H9 (cell line): ENCODE results near the gene AKAP1. TPM values are rescaled to one million over a fixed set of nuclear protein-coding genes. Genes with fewer than 3 reads are reported as not detected.

Experiments
- DNase-seq: peaks from one replicate; pipeline ENCODE4 v3.0.0-alpha.2; 2017
- H2AFZ ChIP-seq: one replicate; pipeline ENCODE4 v1.6.1; 2013; ENCODE audit warnings: mild to moderate bottlenecking, low read length, control low read depth, moderate library complexity
- H2AK5ac ChIP-seq: 2 replicates; pipeline ENCODE4 v1.6.1; 2013; ENCODE audit warnings: low read length, control low read depth, mixed read lengths; ENCODE audit not compliant: insufficient read length
- H2BK120ac ChIP-seq: one replicate; pipeline ENCODE4 v1.6.1; 2013; ENCODE audit warnings: low read depth, mild to moderate bottlenecking, low read length, control low read depth, inconsistent platforms; ENCODE audit not compliant: poor library complexity, severe bottlenecking
- H2BK12ac ChIP-seq: 2 replicates; pipeline ENCODE4 v1.6.1; 2013; ENCODE audit warnings: low read length, control low read depth, mixed read lengths, low read depth; ENCODE audit not compliant: insufficient read length
- H2BK15ac ChIP-seq: 2 replicates; pipeline ENCODE4 v1.6.1; 2013; ENCODE audit warnings: low read depth, low read length, control low read depth
- H2BK20ac ChIP-seq: one replicate; pipeline ENCODE4 v1.6.1; 2013; ENCODE audit warnings: low read depth, mild to moderate bottlenecking, low read length, control low read depth, inconsistent platforms; ENCODE audit not compliant: poor library complexity, severe bottlenecking
- H2BK5ac ChIP-seq: 2 replicates; pipeline ENCODE4 v1.6.1; 2013; ENCODE audit warnings: low read length, control low read depth, mixed read lengths; ENCODE audit not compliant: insufficient read length
- H3K14ac ChIP-seq: 2 replicates; pipeline ENCODE4 v1.6.1; 2013; ENCODE audit warnings: low read length, control low read depth; ENCODE audit not compliant: insufficient read depth
- H3K18ac ChIP-seq: 2 replicates; pipeline ENCODE4 v1.6.1; 2013; ENCODE audit warnings: low read depth, mild to moderate bottlenecking, mixed read lengths, low read length, control low read depth; ENCODE audit not compliant: insufficient read length
- H3K23ac ChIP-seq: 2 replicates; pipeline ENCODE4 v1.6.1; 2013; ENCODE audit warnings: low read length, control low read depth, mixed read lengths, low read depth; ENCODE audit not compliant: insufficient read length
- H3K23me2 ChIP-seq: 2 replicates; pipeline ENCODE4 v1.6.1; 2013; ENCODE audit warnings: low read depth, mild to moderate bottlenecking, mixed read lengths, low read length, control low read depth; ENCODE audit not compliant: insufficient read length, poor library complexity, severe bottlenecking
- H3K27ac ChIP-seq: 2 replicates; pipeline ENCODE4 v1.5.1; 2013; ENCODE audit warnings: low read length, control low read depth, mixed read lengths, low read depth; ENCODE audit not compliant: insufficient read length
- H3K27me3 ChIP-seq: 2 replicates; pipeline ENCODE4 v1.6.1; 2013; ENCODE audit warnings: low read length, control low read depth, inconsistent platforms; ENCODE audit not compliant: insufficient read depth
- H3K4ac ChIP-seq: 2 replicates; pipeline ENCODE4 v1.6.1; 2013; ENCODE audit warnings: low read depth, mild to moderate bottlenecking, control low read depth, inconsistent platforms, low read length, moderate library complexity
- H3K4me1 ChIP-seq: 2 replicates; pipeline ENCODE4 v1.6.1; 2013; ENCODE audit warnings: low read length, control low read depth, inconsistent platforms; ENCODE audit not compliant: insufficient read depth
- H3K4me2 ChIP-seq: 2 replicates; pipeline ENCODE4 v1.6.1; 2013; ENCODE audit warnings: low read length, control low read depth, mixed read lengths; ENCODE audit not compliant: insufficient read length, insufficient read depth
- H3K56ac ChIP-seq: 2 replicates; pipeline ENCODE4 v1.6.1; 2013; ENCODE audit warnings: low read depth, mild to moderate bottlenecking, mixed read lengths, low read length, control low read depth; ENCODE audit not compliant: insufficient read length
- H3K79me1 ChIP-seq: 2 replicates; pipeline ENCODE4 v1.6.1; 2013; ENCODE audit warnings: low read depth, mild to moderate bottlenecking, moderate library complexity, low read length, control low read depth, inconsistent platforms; ENCODE audit not compliant: insufficient read depth, poor library complexity, severe bottlenecking
- H3K79me2 ChIP-seq: 2 replicates; pipeline ENCODE4 v1.6.1; 2013; ENCODE audit warnings: low read length, control low read depth, inconsistent platforms; ENCODE audit not compliant: insufficient read depth
- H3K9ac ChIP-seq: 2 replicates; pipeline ENCODE4 v1.6.1; 2013; ENCODE audit warnings: low read length, control low read depth, mixed read lengths; ENCODE audit not compliant: insufficient read length; ENCODE audit errors: extremely low read depth
- H3K9me3 ChIP-seq: one replicate; pipeline ENCODE4 v1.6.1; 2013; ENCODE audit warnings: low read depth, low read length, inconsistent platforms; ENCODE audit not compliant: control insufficient read depth
- H3T11ph ChIP-seq: one replicate; pipeline ENCODE4 v1.6.1; 2013; ENCODE audit warnings: mild to moderate bottlenecking, low read length, control low read depth, inconsistent platforms
- H4K20me1 ChIP-seq: one replicate; pipeline ENCODE4 v1.6.1; 2013; ENCODE audit not compliant: control insufficient read depth, insufficient read length, insufficient read depth
- H4K5ac ChIP-seq: 2 replicates; pipeline ENCODE4 v1.6.1; 2013; ENCODE audit warnings: low read depth, mild to moderate bottlenecking, mixed read lengths, low read length, control low read depth; ENCODE audit not compliant: insufficient read length
- H4K8ac ChIP-seq: replicated peaks from 2 replicates; pipeline ENCODE4 v1.6.1; 2013; ENCODE audit warnings: low read length, control low read depth, mixed read lengths, low read depth; ENCODE audit not compliant: insufficient read length
- H4K91ac ChIP-seq: 2 replicates; pipeline ENCODE4 v1.6.1; 2013; ENCODE audit warnings: low read depth, mild to moderate bottlenecking, moderate library complexity, mixed read lengths, low read length, control low read depth; ENCODE audit not compliant: insufficient read length
- H3K27ac Mint-ChIP-seq, 3 experiments: 2 replicates in 2 of 3; 3 replicates in 1 of 3; pipeline ENCODE4 v1.8.0; 2020 to 2021; ENCODE audit warnings: mixed read lengths in 3 of 3, mild to moderate bottlenecking in 1 of 3, moderate library complexity in 1 of 3
- H3K27me3 Mint-ChIP-seq: 2 replicates; pipeline ENCODE4 v1.8.0; 2021; ENCODE audit warnings: low read depth, mild to moderate bottlenecking, moderate library complexity, mixed read lengths
- H3K36me3 Mint-ChIP-seq, 3 experiments: 2 replicates in 2 of 3; 3 replicates in 1 of 3; pipeline ENCODE4 v1.8.0; 2020 to 2021; ENCODE audit warnings: low read depth in 3 of 3, mixed read lengths in 3 of 3; ENCODE audit not compliant: insufficient read depth in 1 of 3
- H3K4me1 Mint-ChIP-seq, 2 experiments: 2 replicates each; pipeline ENCODE4 v1.8.0; 2020; ENCODE audit warnings: mixed read lengths in 2 of 2
- H3K4me3 Mint-ChIP-seq, 2 experiments: 2 replicates in 1 of 2; 3 replicates in 1 of 2; pipeline ENCODE4 v1.8.0; 2020 to 2021; ENCODE audit warnings: mild to moderate bottlenecking in 2 of 2, mixed read lengths in 2 of 2, moderate library complexity in 1 of 2
- H3K9me3 Mint-ChIP-seq, 2 experiments: 2 replicates in 1 of 2; 3 replicates in 1 of 2; pipeline ENCODE4 v1.8.0; 2020; ENCODE audit warnings: mild to moderate bottlenecking in 2 of 2, mixed read lengths in 2 of 2, moderate library complexity in 1 of 2
- WGBS: extraction: QIAGEN DNeasy Blood & Tissue Kit; methylation state at CpG from one replicate; pipeline ENCODE4 v1.1.7; 2013; ENCODE audit warnings: missing lambda C conversion rate, low lambda C conversion rate, mixed read lengths; ENCODE audit not compliant: insufficient read length; ENCODE audit errors: extremely low coverage; 5-methylcytosine and 5-hydroxymethylcytosine counted together
- total RNA-seq: library from RNA; stranded (reverse); gene quantifications from 2 replicates; pipeline ENCODE4 v1.2.1, GENCODE V29; 2021
- TF ChIP-seq, protein P1 (sequence below): fragments of 200-600 bp; sonication (generic); conservative IDR thresholded peaks from 3 replicates; pipeline ENCODE4 v1.8.0; 2021; ENCODE audit warnings: antibody characterized with exemption, mild to moderate bottlenecking

The AKAP1 gene
- total RNA-seq, 1 experiment from 2014 or later = 61.2 TPM

DNA sequence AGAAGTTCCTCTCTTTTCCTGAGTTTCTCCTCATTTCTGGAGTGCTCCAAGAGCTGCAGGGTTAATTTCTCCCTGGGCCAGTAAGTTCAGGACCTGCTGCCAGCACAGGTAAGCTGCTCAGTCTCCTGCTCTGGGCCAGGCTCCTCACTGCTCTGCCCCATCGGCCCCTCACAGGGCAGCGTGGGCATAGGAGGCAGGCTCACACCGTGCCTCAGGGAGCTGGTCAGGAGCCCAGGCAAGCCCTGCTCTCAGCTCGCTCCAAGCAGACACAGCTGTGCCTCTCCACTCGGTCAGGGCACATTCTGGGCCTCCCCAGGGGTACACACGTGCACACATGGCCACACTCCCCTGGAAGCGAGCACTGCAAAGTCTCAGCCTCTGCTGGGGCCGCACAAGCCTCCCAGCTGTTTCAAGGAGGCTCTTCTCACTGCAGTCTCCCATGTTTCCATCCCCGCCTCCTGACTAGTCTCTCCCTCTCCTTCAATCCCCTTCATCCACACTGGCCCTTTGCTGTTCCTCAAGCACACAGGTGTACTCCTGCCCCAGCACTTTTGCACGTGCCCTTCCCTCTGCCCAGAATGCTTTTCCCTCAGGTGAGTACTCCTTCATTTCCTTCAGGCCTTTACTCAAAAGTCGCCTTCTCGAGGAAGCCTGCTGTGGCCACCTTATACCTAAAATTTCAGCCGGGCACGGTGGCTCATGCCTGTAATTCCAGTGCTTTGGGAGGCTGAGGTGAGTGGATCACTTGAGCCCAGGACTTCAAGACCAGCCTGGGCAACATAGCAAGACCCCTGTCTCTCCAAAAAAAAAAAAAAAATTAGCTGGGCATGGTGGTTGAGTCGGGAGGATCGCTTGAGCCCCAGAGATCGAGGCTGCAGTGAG lies 53.2 kb downstream of the AKAP1 start:
- no peak overlapping the region for H3K18ac ChIP-seq
- no peak overlapping the region for H4K5ac ChIP-seq
- H2BK120ac ChIP-seq = no peak overlapping the region
- H3K27ac ChIP-seq = no peak overlapping the region
- Mint-ChIP-seq H3K27me3 (no peaks in the 10 kb centered on the region; the same call in none of the 2 replicates), H3K4me1 (peaks cover 21 to 25% of the 10 kb centered on the region in 2 experiments), H3K4me3 (no peak overlapping the region), H3K9me3 (peaks cover 2 to 6% of the 10 kb centered on the region in 2 experiments; a peak in 3 of 5 replicates), H3K27ac (no peak overlapping the region), H3K36me3 (peaks cover 0 to 10% (median 5%) of the 10 kb centered on the region in 3 experiments; a peak in 4 of 7 replicates)
- H3K56ac ChIP-seq = no peak overlapping the region
- H3K4ac ChIP-seq = no peak overlapping the region
- H3K23ac ChIP-seq = no peak overlapping the region
- H3T11ph ChIP-seq = no peak overlapping the region
- no peak overlapping the region for H2BK12ac ChIP-seq
- peak; percentile 44 for DNase-seq
- H3K4me1 ChIP-seq = peaks cover 3% of the 10 kb centered on the region; the same call in 1 of the 2 replicates
- no peak overlapping the region for H3K9ac ChIP-seq
- H2BK20ac ChIP-seq = no peak overlapping the region
- H3K27me3 ChIP-seq = no peaks in the 10 kb centered on the region
- H3K79me1 ChIP-seq = no peaks in the 10 kb centered on the region
- H3K14ac ChIP-seq = no peak overlapping the region; the same call in 1 of the 2 replicates
- no peak overlapping the region for H3K4me2 ChIP-seq
- no peak overlapping the region for H2AFZ ChIP-seq
- no peaks in the 10 kb centered on the region for H4K20me1 ChIP-seq
- TF ChIP-seq, protein P1, sequence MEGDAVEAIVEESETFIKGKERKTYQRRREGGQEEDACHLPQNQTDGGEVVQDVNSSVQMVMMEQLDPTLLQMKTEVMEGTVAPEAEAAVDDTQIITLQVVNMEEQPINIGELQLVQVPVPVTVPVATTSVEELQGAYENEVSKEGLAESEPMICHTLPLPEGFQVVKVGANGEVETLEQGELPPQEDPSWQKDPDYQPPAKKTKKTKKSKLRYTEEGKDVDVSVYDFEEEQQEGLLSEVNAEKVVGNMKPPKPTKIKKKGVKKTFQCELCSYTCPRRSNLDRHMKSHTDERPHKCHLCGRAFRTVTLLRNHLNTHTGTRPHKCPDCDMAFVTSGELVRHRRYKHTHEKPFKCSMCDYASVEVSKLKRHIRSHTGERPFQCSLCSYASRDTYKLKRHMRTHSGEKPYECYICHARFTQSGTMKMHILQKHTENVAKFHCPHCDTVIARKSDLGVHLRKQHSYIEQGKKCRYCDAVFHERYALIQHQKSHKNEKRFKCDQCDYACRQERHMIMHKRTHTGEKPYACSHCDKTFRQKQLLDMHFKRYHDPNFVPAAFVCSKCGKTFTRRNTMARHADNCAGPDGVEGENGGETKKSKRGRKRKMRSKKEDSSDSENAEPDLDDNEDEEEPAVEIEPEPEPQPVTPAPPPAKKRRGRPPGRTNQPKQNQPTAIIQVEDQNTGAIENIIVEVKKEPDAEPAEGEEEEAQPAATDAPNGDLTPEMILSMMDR = no peak
- no peak overlapping the region for H2AK5ac ChIP-seq
- no CpG with 5 or more reads among the region's 17 CpGs for WGBS
- no peaks in the 10 kb centered on the region for H3K9me3 ChIP-seq
- H4K8ac ChIP-seq = no peak overlapping the region
- H4K91ac ChIP-seq = no peak overlapping the region
- no peak overlapping the region for H2BK5ac ChIP-seq
- H3K23me2 ChIP-seq = no peaks in the 10 kb centered on the region
- no peaks in the 10 kb centered on the region for H3K79me2 ChIP-seq
- H2BK15ac ChIP-seq = no peak overlapping the region
